ENCODE measurements around the gene ICAM4. TPM values are rescaled to one million over a fixed set of nuclear protein-coding genes. Genes with fewer than 3 reads are reported as not detected.

ICAM4 gene
- total and polyA plus RNA-seq, 2 of the 13 experiments (the other 11 are each of a cell fraction or from before 2014, with no cell fraction given) = 2.9 to 4.0 TPM

- TF ChIP-seq MTERF4 (CRISPR knock-in tag; IDR thresholded peaks at IDR 0.05) (no peak), TSC22D2 (CRISPR knock-in tag; IDR thresholded peaks at IDR 0.05; ENCODE audit: borderline replicate concordance) (no peak), ARNT2 (CRISPR knock-in tag; IDR thresholded peaks at IDR 0.05; ENCODE audit: low read depth) (no peak), SP5 (CRISPR knock-in tag; IDR thresholded peaks at IDR 0.05; ENCODE audit: borderline replicate concordance, low read depth) (no peak), NBN (conservative IDR thresholded peaks at IDR 0.05) (no peak), MXI1 (IDR thresholded peaks at IDR 0.05; ENCODE audit: borderline replicate concordance, low read depth, low read length) (0 out of 3 replicates have a peak, but pooled peaks have one; percentile 30), ATF7-NPFF (CRISPR knock-in tag; IDR thresholded peaks at IDR 0.05; ENCODE audit: low read depth) (peak; percentile 71), CREM (IDR thresholded peaks at IDR 0.05) (no peak), CREM (CRISPR knock-in tag; IDR thresholded peaks at IDR 0.05) (no peak), ZSCAN12 (CRISPR knock-in tag; IDR thresholded peaks at IDR 0.05) (no peak), CHCHD3 (CRISPR knock-in tag; IDR thresholded peaks at IDR 0.05) (peak; percentile 52; the same call in 1 of the 2 replicates), ZNF343 (CRISPR knock-in tag; IDR thresholded peaks at IDR 0.05) (no peak), MYC (CRISPR knock-in tag; IDR thresholded peaks at IDR 0.05; ENCODE audit: borderline replicate concordance) (peak; percentile 53; the same call in 1 of the 2 replicates), ZBTB44 (CRISPR knock-in tag; IDR thresholded peaks at IDR 0.05) (no peak), DRAP1 (CRISPR knock-in tag; IDR thresholded peaks at IDR 0.05) (no peak), ZEB1 (IDR thresholded peaks at IDR 0.05; ENCODE audit: insufficient replicate concordance, low read depth) (no peak), TP53 (CRISPR knock-in tag; conservative IDR thresholded peaks at IDR 0.05) (no peak), HNF4G (IDR thresholded peaks at IDR 0.05; ENCODE audit: borderline replicate concordance, low read depth, low read length) (no peak), HNF4G (CRISPR knock-in tag; IDR thresholded peaks at IDR 0.05; ENCODE audit: borderline replicate concordance, low read depth) (no peak), GFI1 (CRISPR knock-in tag; IDR thresholded peaks at IDR 0.05; ENCODE audit: borderline replicate concordance) (no peak), AGO2 (optimal IDR thresholded peaks at IDR 0.05; ENCODE audit: low read depth, low read length) (no peak), ZHX2 (IDR thresholded peaks at IDR 0.05; ENCODE audit: low read depth) (no peak), ZHX2 (CRISPR knock-in tag; IDR thresholded peaks at IDR 0.05; ENCODE audit: borderline replicate concordance) (no peak)
These were observed 8.6 kb downstream of the ICAM4 start (continued) for GRCh38 chr19:10295305-10295846.
